ENCODE measurements around the gene DOCK1. TPM values are rescaled to one million over a fixed set of nuclear protein-coding genes. Genes with fewer than 3 reads are reported as not detected.

DOCK1 gene
- total and polyA plus RNA-seq, 3 donors from 2014 or later, result 19.0 to 46.2 (median 32.0) TPM

- 83 to 88% methylated on average over 8 of the region's 8 CpGs for WGBS, 2 donors
- Histone ChIP-seq H3K27me3 (no peaks in the 10 kb centered on the region), H3K27ac (no peak overlapping the region), H3K4me3 (no peak overlapping the region), H3K9me3 (no peaks in the 10 kb centered on the region), H3K4me1 (no peaks in the 10 kb centered on the region), H3K36me3 (ENCODE audit: low read depth, missing control alignments) (no peaks in the 10 kb centered on the region)
- no peak for TF ChIP-seq POLR2A (IDR thresholded peaks at IDR 0.05)
- intact Hi-C loops (cut with DNase I; ENCODE audit: low total_unique reads), result no loop called here
- no peak for DNase-seq
These were observed 587.5 kb downstream of the DOCK1 start for GRCh38 chr10:127492607-127493250.

- no peaks in the 10 kb centered on the region for H3K27me3 ChIP-seq
- no peak for TF ChIP-seq POLR2A (IDR thresholded peaks at IDR 0.05)
- intact Hi-C loops (cut with DNase I; ENCODE audit: low total_unique reads), result no loop called here
- H3K4me3 ChIP-seq, result no peak overlapping the region
- H3K36me3 ChIP-seq (ENCODE audit: low read depth, missing control alignments), result no peaks in the 10 kb centered on the region
- no peaks in the 10 kb centered on the region for H3K4me1 ChIP-seq
- no peak overlapping the region for H3K27ac ChIP-seq
- 51 to 56% methylated on average over 13 of the region's 13 CpGs for WGBS, 2 donors
- no peak for DNase-seq
- no peaks in the 10 kb centered on the region for H3K9me3 ChIP-seq
These were observed 590.8 kb downstream of the DOCK1 start for GRCh38 chr10:127496035-127496434.

GRCh38 chr10:127497685-127498084, 592.5 kb downstream of the DOCK1 start:
- Histone ChIP-seq H3K27ac (no peak overlapping the region), H3K36me3 (ENCODE audit: low read depth, missing control alignments) (no peaks in the 10 kb centered on the region), H3K9me3 (no peaks in the 10 kb centered on the region), H3K4me1 (no peaks in the 10 kb centered on the region), H3K27me3 (no peaks in the 10 kb centered on the region), H3K4me3 (no peak overlapping the region)
- WGBS, 2 donors, result 92% methylated on average over 10 of the region's 10 CpGs
- no peak for DNase-seq
- TF ChIP-seq, protein P1, sequence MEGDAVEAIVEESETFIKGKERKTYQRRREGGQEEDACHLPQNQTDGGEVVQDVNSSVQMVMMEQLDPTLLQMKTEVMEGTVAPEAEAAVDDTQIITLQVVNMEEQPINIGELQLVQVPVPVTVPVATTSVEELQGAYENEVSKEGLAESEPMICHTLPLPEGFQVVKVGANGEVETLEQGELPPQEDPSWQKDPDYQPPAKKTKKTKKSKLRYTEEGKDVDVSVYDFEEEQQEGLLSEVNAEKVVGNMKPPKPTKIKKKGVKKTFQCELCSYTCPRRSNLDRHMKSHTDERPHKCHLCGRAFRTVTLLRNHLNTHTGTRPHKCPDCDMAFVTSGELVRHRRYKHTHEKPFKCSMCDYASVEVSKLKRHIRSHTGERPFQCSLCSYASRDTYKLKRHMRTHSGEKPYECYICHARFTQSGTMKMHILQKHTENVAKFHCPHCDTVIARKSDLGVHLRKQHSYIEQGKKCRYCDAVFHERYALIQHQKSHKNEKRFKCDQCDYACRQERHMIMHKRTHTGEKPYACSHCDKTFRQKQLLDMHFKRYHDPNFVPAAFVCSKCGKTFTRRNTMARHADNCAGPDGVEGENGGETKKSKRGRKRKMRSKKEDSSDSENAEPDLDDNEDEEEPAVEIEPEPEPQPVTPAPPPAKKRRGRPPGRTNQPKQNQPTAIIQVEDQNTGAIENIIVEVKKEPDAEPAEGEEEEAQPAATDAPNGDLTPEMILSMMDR (IDR thresholded peaks at IDR 0.05), result no peak
- TF ChIP-seq POLR2A (IDR thresholded peaks at IDR 0.05), result no peak
- intact Hi-C loops (cut with DNase I; ENCODE audit: low total_unique reads), result no loop called here

GRCh38 chr10:127498087-127498486, 592.9 kb downstream of the DOCK1 start:
- H3K9me3 ChIP-seq, result no peaks in the 10 kb centered on the region
- H3K4me1 ChIP-seq, result no peaks in the 10 kb centered on the region
- no peak for DNase-seq
- no peak overlapping the region for H3K27ac ChIP-seq
- intact Hi-C loops (cut with DNase I; ENCODE audit: low total_unique reads), result no loop called here
- no peak overlapping the region for H3K4me3 ChIP-seq
- H3K36me3 ChIP-seq (ENCODE audit: low read depth, missing control alignments), result no peaks in the 10 kb centered on the region
- H3K27me3 ChIP-seq, result no peaks in the 10 kb centered on the region
- TF ChIP-seq, protein P1 (IDR thresholded peaks at IDR 0.05), result no peak
- TF ChIP-seq POLR2A (IDR thresholded peaks at IDR 0.05), result no peak
- WGBS, 2 donors, result 61 to 75% methylated on average over 14 of the region's 14 CpGs

GRCh38 chr10:127500127-127500526, 594.9 kb downstream of the DOCK1 start:
- 82% methylated on average over 8 of the region's 8 CpGs for WGBS, 2 donors
- TF ChIP-seq, protein P1 (IDR thresholded peaks at IDR 0.05), result no peak
- no peak for TF ChIP-seq POLR2A (IDR thresholded peaks at IDR 0.05)
- H3K9me3 ChIP-seq, result no peaks in the 10 kb centered on the region

More at GRCh38 chr10:127500127-127500526, 594.9 kb downstream of the DOCK1 start:
- DNase-seq, result no peak
- Histone ChIP-seq H3K27me3 (no peaks in the 10 kb centered on the region), H3K4me1 (no peaks in the 10 kb centered on the region), H3K27ac (no peak overlapping the region), H3K36me3 (ENCODE audit: low read depth, missing control alignments) (no peaks in the 10 kb centered on the region), H3K4me3 (no peak overlapping the region)
- intact Hi-C loops (cut with DNase I; ENCODE audit: low total_unique reads), result no loop called here

Other genes with a start within 250 kb of the DOCK1 start
- 10 to 100 TPM in 1 of 2 donors, 1 to 10 TPM in 1; 4.3 to 10.3 TPM for gene C10orf90, start 234.7 kb upstream of the DOCK1 start, total RNA-seq
- 17.6 TPM for gene C10orf90, start 234.7 kb upstream of the DOCK1 start, polyA plus RNA-seq (ENCODE audit: insufficient read depth, low read depth, low replicate concordance)